Psoas muscle (tissue), 8 donors: ENCODE results near the gene KCND3. TPM values are rescaled to one million over a fixed set of nuclear protein-coding genes. Genes with fewer than 3 reads are reported as not detected.
A peak's percentile ranks its signal among the peaks of the same experiment; 100 is the strongest.

Source experiments
- ATAC-seq, 4 donors: fragments of 200-7000 bp; cut with Tn5 transposase; one replicate each; pipeline ENCODE4 v1.9.1; 2020; ENCODE audit warnings: moderate library complexity in 3 of 4, mild to moderate bottlenecking in 2 of 4
- DNase-seq, 2 donors: peaks; one replicate each; pipeline ENCODE4 v3.0.0-alpha.2; 2020
- H3K27ac ChIP-seq: fragments of 200-600 bp; one replicate; pipeline ENCODE4 v1.8.0; 2022
- H3K27me3 ChIP-seq, 3 donors: fragments of 200-600 bp in 1 of 3; one replicate each; pipeline versions ENCODE4 v1.6.1 to v1.8.0; 2013 to 2022; ENCODE audit warnings: low read length in 2 of 3, mild to moderate bottlenecking in 2 of 3, moderate library complexity in 1 of 3; ENCODE audit not compliant: insufficient read depth in 3 of 3
- H3K36me3 ChIP-seq, 2 donors: fragments of 200-600 bp in 1 of 2; one replicate each; pipeline versions ENCODE4 v1.6.1 to v1.8.0; 2013 to 2022; ENCODE audit warnings: low read depth in 1 of 2, mild to moderate bottlenecking in 1 of 2, moderate library complexity in 1 of 2; ENCODE audit not compliant: insufficient read depth in 1 of 2
- H3K4me1 ChIP-seq: fragments of 200-600 bp; one replicate; pipeline ENCODE4 v1.8.0; 2022
- H3K4me3 ChIP-seq: fragments of 200-600 bp; one replicate; pipeline ENCODE4 v1.8.0; 2022; ENCODE audit warnings: mild to moderate bottlenecking
- H3K9me3 ChIP-seq: fragments of 200-600 bp; one replicate; pipeline ENCODE4 v1.8.0; 2022
- WGBS, 3 donors: extraction: QIAGEN DNeasy Blood & Tissue Kit; methylation state at CpG; one replicate each; pipeline versions ENCODE4 v1.1.6 to v1.1.7; 2013; 5-methylcytosine and 5-hydroxymethylcytosine counted together
- intact Hi-C, 2 donors: fragments of 100-400 bp; cut with DNase I; formaldehyde crosslinking; loops; one replicate each; pipeline versions ENCODE4 v1.11.0 to v1.14.2; 2022
- polyA plus RNA-seq, 3 donors: library from polyadenylated mRNA; stranded (reverse); fragments of 200-250 nt; gene quantifications; one replicate each; pipeline ENCODE4 v1.2.3, GENCODE V29; 2013
- total RNA-seq, 4 donors: library from RNA; stranded (reverse); fragmentation: NEBNext Ultra II Directional in 2 of 4; extraction: Animal tissue kit (Norgen Biotek cat#: 25700) in 2 of 4; gene quantifications; one replicate each; pipeline versions ENCODE4 v1.2.1 to v1.2.4, GENCODE V29; 2021 to 2023
- TF ChIP-seq, protein P1 (sequence below): fragments of 200-600 bp; IDR thresholded peaks from one replicate; pipeline ENCODE4 v1.8.0; 2022; ENCODE audit warnings: antibody characterized with exemption
- donor health status: healthy with polysubstance abuse.
- donor health status: DM: no; HTN: no; CAD: no; lungs with moderate emphysema.
- donor health status: Bipolar disorder and iron deficiency.
- donor health status: healthy.
- donor health status: DM: yes; HTN: yes; CAD: no.
- donor health status: DM: no; HTN: no; CAD: no.
- donor health status: DM: no; HTN: no; CAD: no.
- donor health status: DM: yes; HTN: yes; CAD: no.

Gene KCND3
- total and polyA plus RNA-seq, 7 donors: 0.53 to 4.1 (median 1.3) TPM

DNA sequence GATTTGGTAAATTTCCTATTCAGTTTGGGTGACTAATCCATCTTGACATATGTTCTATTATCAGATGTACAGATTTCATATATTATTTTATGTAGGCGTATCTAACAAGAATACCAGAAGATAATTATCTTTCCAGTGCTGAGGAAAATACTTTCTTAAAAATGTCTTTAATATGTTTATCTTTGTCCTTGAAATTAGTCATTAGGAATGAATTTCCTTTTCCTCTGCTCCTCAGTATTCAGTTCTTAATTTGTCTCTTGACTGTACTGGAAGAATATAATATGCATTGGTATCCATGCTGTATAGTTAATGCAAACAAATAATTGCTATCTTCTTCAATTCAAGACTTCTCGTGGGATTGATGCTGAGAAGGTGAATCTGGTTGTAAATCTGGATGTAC is 227.1 kb downstream of the KCND3 start:
- 93 to 97% (median 94%) methylated on average over 2 of the region's 2 CpGs for WGBS, 3 donors
- Histone ChIP-seq H3K36me3 (peaks cover 15 to 91% of the 10 kb centered on the region in 2 donors), H3K4me3 (no peak overlapping the region), H3K4me1 (peaks cover 2% of the 10 kb centered on the region), H3K9me3 (no peaks in the 10 kb centered on the region), H3K27ac (no peak overlapping the region), H3K27me3 (no peaks in the 10 kb centered on the region)
- TF ChIP-seq, protein P1, sequence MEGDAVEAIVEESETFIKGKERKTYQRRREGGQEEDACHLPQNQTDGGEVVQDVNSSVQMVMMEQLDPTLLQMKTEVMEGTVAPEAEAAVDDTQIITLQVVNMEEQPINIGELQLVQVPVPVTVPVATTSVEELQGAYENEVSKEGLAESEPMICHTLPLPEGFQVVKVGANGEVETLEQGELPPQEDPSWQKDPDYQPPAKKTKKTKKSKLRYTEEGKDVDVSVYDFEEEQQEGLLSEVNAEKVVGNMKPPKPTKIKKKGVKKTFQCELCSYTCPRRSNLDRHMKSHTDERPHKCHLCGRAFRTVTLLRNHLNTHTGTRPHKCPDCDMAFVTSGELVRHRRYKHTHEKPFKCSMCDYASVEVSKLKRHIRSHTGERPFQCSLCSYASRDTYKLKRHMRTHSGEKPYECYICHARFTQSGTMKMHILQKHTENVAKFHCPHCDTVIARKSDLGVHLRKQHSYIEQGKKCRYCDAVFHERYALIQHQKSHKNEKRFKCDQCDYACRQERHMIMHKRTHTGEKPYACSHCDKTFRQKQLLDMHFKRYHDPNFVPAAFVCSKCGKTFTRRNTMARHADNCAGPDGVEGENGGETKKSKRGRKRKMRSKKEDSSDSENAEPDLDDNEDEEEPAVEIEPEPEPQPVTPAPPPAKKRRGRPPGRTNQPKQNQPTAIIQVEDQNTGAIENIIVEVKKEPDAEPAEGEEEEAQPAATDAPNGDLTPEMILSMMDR: no peak
- no peak for DNase-seq
- intact Hi-C loops: loop anchor here in 1 of 2 donors (10.0 kb wide), 1 partner anchor 278 kb away; no protein-coding TSS in a partner anchor
- ATAC-seq: no peak

DNA sequence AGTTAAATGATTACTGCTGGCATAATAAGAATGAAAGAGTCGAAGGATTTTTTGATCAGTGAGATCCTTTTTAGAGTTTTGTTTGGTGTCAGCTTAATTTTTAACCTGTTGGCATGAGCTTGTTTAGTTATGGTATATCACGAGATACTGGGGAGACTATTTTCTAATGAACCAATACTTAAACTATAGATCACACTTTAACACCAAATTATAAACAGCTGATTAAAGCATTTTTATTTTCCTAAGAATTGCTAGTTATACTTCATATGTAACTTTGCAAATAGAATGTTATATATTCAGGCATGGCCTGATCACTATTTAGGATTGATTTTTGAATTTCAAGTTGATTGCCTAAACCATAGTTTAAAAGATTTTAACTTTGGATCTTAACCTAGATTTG is 227.8 kb downstream of the KCND3 start:
- Histone ChIP-seq H3K27ac (no peak overlapping the region), H3K9me3 (no peaks in the 10 kb centered on the region), H3K4me1 (peaks cover 8% of the 10 kb centered on the region), H3K4me3 (no peak overlapping the region), H3K27me3 (no peaks in the 10 kb centered on the region), H3K36me3 (peaks cover 15 to 89% of the 10 kb centered on the region in 2 donors)
- ATAC-seq: no peak
- TF ChIP-seq, protein P1: no peak
- intact Hi-C loops: loop anchor here in 1 of 2 donors (10.0 kb wide), 1 partner anchor 277 kb away; no protein-coding TSS in a partner anchor
- 96 to 97% (median 97%) methylated on average over 2 of the region's 2 CpGs for WGBS, 3 donors
- no peak for DNase-seq

DNA sequence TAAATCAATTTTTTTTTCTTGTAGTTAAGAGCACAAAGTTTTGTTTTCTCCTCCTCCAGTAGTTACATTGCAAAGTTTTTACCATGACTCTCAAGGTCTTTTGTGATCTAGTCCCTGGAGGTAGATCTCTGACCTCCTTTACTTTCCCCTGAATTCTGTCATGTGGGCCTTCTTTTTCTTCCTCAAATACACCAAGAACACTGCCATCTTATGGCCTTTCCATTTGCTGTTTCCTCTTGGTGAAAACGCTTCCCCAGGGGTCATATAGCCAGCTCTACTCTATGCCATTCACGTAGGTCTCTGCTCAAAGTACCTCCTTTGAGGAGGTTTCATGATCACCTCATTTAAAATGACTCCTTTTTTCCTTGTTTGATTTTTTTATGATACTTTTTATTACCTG is 231.1 kb downstream of the KCND3 start:
- no peaks in the 10 kb centered on the region for H3K9me3 ChIP-seq
- no peak for DNase-seq
- H3K27me3 ChIP-seq: no peaks in the 10 kb centered on the region
- H3K36me3 ChIP-seq: peaks cover 15 to 56% of the 10 kb centered on the region in 2 donors
- H3K4me1 ChIP-seq: peaks cover 21% of the 10 kb centered on the region
- intact Hi-C loops: no loop called here
- TF ChIP-seq, protein P1: no peak
- no peak overlapping the region for H3K27ac ChIP-seq
- WGBS, 3 donors: 73 to 75% (median 73%) methylated on average over 2 of the region's 2 CpGs
- no peak overlapping the region for H3K4me3 ChIP-seq
- no peak for ATAC-seq

DNA sequence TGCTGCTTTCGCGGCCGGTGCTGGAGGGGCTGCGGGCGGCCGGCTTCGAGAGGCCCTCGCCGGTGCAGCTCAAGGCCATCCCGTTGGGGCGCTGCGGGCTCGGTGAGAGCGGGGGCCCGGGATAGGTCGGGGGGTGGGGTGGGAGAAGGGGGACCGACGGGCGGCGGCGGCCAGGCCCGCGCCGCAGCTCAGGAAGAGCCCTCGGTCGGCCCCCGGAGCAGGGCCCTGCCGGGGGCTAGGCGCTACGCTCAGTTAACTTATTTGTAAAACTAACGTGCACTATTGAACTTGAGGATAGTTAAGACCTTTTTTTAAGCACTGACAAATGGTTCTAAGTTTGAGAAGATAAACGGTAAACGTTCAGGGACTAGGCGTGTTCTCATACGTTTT is 233.3 kb downstream of the KCND3 start:
- Histone ChIP-seq H3K9me3 (no peaks in the 10 kb centered on the region), H3K27ac (peak overlapping the region; percentile 91), H3K4me1 (peaks cover 21% of the 10 kb centered on the region), H3K27me3 (no peaks in the 10 kb centered on the region), H3K4me3 (peak overlapping the region; percentile 95), H3K36me3 (peaks cover 6 to 33% of the 10 kb centered on the region in 2 donors)
- DNase-seq: no peak
- peak in 3 of 4 donors; percentile 23 to 53 (median 35) for ATAC-seq
- WGBS, 3 donors: 0 to 2% (median 1%) methylated on average over 28 to 35 of the region's 35 CpGs
- TF ChIP-seq, protein P1: no peak
- intact Hi-C loops: no loop called here
